ENCODE measurements around the gene OSBP. TPM values are rescaled to one million over a fixed set of nuclear protein-coding genes. Genes with fewer than 3 reads are reported as not detected.
A peak's percentile ranks its signal among the peaks of the same experiment; 100 is the strongest.
"Not testable (repeated sequence)": the region's sequence is repeated elsewhere in the genome, so short reads cannot be mapped to it uniquely, and the experiment has no call there.

OSBP gene
- total and polyA plus RNA-seq, 9 of the 15 experiments (the other 6 are each of a cell fraction or from before 2014, with no cell fraction given) = 11.7 to 49.0 (median 28.7) TPM

GRCh38 chr11:59547605-59548308 is 67.8 kb downstream of the OSBP start (continued):
- TF ChIP-seq ZNF766 (CRISPR knock-in tag; conservative IDR thresholded peaks at IDR 0.05) (0 out of 2 replicates have a peak, but pooled peaks have one; percentile 57), ZNF24 (IDR thresholded peaks at IDR 0.05) (0 out of 2 replicates have a peak, but pooled peaks have one; percentile 27), ZFP36 (IDR thresholded peaks at IDR 0.05; ENCODE audit: low read depth, low read length, partially characterized antibody) (peak; percentile 67), POLR2H (tag; IDR thresholded peaks at IDR 0.05; ENCODE audit: low read depth) (peak; percentile 98), E2F8 (IDR thresholded peaks at IDR 0.05; ENCODE audit: low read depth, partially characterized antibody) (peak; percentile 51), SMARCA4 (IDR thresholded peaks at IDR 0.05) (peak; percentile 59), FOXJ2 (tag; IDR thresholded peaks at IDR 0.05) (peak; percentile 48; the same call in 1 of the 2 replicates), BRD9 (IDR thresholded peaks at IDR 0.05; ENCODE audit: low read depth, partially characterized antibody) (peak; percentile 93), SUPT5H (IDR thresholded peaks at IDR 0.05) (peak; percentile 98), DPF2 (IDR thresholded peaks at IDR 0.05) (peak; percentile 77), GABPA (tag; conservative IDR thresholded peaks at IDR 0.05; ENCODE audit: low read depth) (peak; percentile 18; the same call in 1 of the 2 replicates), SMARCA5 (IDR thresholded peaks at IDR 0.05) (peak; percentile 89), PBX2 (tag; conservative IDR thresholded peaks at IDR 0.05; ENCODE audit: low read depth) (0 out of 2 replicates have a peak, but pooled peaks have one; percentile 22), ID3 (CRISPR knock-in tag; IDR thresholded peaks at IDR 0.05) (peak; percentile 55; the same call in 1 of the 2 replicates), ID3 (tag; IDR thresholded peaks at IDR 0.05) (peak; percentile 74), AFF1 (IDR thresholded peaks at IDR 0.05; ENCODE audit: low read depth in 1 of 2, partially characterized antibody in 2 of 2) (peak; percentile 90 to 99)
- not testable (repeated sequence) for TF ChIP-seq PBX2 (CRISPR knock-in tag; IDR thresholded peaks at IDR 0.05; ENCODE audit: low read depth)

Data from K562 (cell line).